GM20000 (cell line): Measurements from ENCODE around the gene SPRTN.

Experiments used
- DNase-seq: peaks from one replicate; pipeline ENCODE4 v3.0.0; 2012; ENCODE audit warnings: low spot score
- CTCF ChIP-seq: IDR thresholded peaks from 2 replicates; pipeline ENCODE4 v1.5.1; 2012; ENCODE audit warnings: mild to moderate bottlenecking, control low read depth; ENCODE audit errors: extremely low read depth, missing control alignments

SPRTN gene

GRCh38 chr1:231387770-231388669, 49.9 kb downstream of the SPRTN start:
- DNase-seq, result no peak
- no peak for TF ChIP-seq CTCF

- no peak for TF ChIP-seq CTCF
- no peak for DNase-seq
These were observed 52.0 kb downstream of the SPRTN start for GRCh38 chr1:231390071-231390470.

- no peak for TF ChIP-seq CTCF
- no peak for DNase-seq
These were observed 54.5 kb downstream of the SPRTN start for GRCh38 chr1:231392389-231393131.

GRCh38 chr1:231393668-231394067, 55.6 kb downstream of the SPRTN start:
- TF ChIP-seq CTCF, result no peak
- no peak for DNase-seq

- no peak for DNase-seq
These were observed 57.2 kb downstream of the SPRTN start for GRCh38 chr1:231395076-231395997.

GRCh38 chr1:231395998-231396390, 57.9 kb downstream of the SPRTN start:
- TF ChIP-seq CTCF, result no peak
- no peak for DNase-seq

More at GRCh38 chr1:231395076-231395997, 57.2 kb downstream of the SPRTN start:
- TF ChIP-seq CTCF, result no peak
